Placental epithelial cell (primary cell): ENCODE measurements around the gene RNASE7. TPM values are rescaled to one million over a fixed set of nuclear protein-coding genes. Genes with fewer than 3 reads are reported as not detected.

Experiments used
- total RNA-seq: library from RNA; depleted of rRNA; stranded (reverse); fragments of >200 nt; gene quantifications from 2 replicates; pipeline ENCODE4 v1.2.3, GENCODE V29; 2012

RNASE7 gene, protein sequence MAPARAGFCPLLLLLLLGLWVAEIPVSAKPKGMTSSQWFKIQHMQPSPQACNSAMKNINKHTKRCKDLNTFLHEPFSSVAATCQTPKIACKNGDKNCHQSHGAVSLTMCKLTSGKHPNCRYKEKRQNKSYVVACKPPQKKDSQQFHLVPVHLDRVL
- not detected in 2 replicates for total RNA-seq

DNA sequence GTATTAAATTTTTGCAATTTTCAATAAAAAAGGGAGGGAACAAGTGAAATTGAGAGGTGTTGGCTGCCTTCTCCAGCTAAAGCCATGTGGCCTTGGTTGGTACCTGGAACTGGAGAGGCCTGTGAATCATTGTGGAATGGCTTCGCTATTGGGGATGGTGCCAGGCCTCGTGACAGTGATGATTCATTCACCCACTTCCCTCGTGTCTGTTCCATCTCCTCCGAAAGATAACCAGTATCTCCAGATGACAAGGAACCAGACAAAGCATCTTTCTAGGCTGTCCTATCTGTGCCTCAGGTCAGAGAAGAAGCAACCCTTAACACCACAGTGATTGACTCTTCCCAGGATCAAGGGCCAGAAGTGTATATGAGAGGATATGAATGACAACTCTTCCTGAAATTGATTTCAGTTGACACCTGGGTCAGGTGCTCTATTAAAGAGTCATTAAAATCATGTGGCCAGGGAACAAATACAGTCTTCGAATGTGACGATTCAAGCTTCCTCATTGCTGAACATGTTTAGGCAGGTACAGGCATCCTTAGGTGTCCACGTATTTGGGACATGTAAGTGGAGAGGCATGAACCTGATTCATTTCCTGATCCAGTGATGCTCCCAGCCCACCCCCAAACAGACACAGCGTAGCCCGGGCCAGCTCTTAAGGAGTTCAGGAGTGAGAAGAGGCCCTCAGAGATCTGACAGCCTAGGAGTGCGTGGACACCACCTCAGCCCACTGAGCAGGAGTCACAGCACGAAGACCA, at the start of gene RNASE7:
TSS of gene RNASE7 (plus strand) at position 687 of the 758 bp plus-strand sequence. CDS start 631 bp downstream, outside the sequence.

DNA sequence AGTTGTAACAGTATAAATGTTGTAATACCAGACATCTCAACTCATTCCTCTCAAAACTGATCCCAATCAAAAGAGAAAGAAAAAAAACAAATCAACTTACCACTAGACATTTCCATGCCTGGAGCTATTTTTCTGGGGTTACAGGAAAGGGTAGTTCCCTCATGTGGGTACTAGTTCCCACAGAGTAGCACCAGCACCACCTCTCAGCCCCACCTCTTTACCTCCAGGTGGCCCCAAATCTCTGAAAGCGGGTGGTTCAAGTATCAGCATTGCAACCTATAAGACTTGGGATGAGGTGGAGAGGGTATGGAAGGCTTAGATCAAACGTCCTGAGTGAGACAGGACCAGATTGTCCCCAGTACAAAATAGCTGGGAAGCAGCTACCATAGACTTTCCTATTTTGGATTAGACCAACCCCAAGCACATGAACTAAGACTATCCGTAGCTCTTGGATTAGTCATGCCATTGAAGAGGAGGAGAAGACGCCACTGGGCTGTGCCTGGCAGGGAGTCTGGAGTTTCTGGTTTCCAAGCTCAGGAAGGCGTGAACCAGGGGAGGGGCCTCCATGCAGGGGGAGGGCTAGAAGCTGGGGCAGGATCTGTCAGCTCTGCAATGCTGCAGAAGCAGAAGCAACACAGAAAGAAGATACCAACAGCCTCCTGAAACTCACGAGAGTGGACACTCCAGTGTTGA, 43.3 kb upstream of the RNASE7 start, which contains the start of gene SLC39A2:
TSS of gene SLC39A2 (plus strand) at position 620 of the 693 bp plus-strand sequence. CDS start 154 bp downstream, outside the sequence.

DNA sequence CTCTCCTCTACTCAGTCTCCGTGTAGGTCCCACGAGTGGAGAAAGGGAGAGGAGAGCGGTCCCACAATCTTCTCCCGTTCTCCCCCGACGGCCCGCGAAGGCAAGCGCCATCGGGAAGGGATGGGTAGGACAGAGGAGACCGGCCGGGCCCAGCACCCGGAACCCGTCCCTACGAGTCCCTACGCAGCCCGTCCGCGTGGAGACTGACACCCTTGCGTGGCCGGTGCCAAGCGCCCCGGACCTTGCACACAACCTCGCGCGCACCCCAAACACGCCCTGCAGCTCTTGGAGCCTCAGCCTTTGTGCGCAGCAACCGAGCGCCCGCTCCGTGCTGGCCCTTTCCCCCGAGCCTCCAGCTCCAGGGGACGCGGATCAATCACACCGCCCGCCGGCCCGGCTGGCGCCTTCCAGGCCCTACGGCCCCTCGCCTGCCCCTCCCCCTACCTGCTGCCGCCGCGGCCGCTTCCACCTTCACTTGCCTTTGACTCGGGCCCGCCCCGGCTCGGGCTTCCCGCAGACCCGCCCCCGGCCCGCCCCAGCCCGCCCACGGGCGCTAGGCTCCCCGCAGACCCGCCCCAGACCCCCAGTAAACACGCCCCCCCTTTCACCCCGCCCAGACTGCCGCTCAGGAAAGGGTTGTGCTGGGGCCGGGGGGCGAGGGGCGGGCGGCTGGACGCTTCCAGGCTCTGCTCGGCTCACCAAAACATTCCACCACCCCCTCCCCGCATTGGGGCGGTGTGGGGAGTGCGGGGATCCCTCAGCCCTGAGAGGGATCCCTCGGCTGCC, 17.4 kb upstream of the RNASE7 start, which contains the start of gene NDRG2:
TSS of gene NDRG2 (minus strand) at position 477 of the 786 bp plus-strand sequence. CDS start 1,746 bp downstream, outside the sequence.

DNA sequence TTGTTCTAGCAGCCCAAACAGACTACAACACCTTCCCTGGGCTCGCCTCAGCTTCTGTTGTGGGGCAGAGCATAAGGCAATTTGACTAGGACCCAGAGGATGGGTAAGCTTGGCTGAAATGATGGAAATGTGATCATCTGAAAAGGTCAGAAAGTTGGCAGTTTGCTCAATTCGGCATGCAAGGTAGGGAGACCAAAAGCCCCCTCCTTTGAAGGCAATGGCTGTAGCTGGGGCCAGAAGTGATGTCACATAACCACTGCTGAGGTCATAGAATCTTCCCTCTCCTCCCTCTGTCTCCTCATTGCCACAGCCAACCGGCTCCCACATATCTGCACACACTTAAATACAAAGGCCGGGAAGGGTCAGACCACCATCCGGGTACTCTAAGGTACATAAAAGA, 12.2 kb upstream of the RNASE7 start, which contains the start of gene TPPP2:
TSS of gene TPPP2 (plus strand) at position 301 of the 400 bp plus-strand sequence. CDS start 365 bp downstream, outside the sequence.

DNA sequence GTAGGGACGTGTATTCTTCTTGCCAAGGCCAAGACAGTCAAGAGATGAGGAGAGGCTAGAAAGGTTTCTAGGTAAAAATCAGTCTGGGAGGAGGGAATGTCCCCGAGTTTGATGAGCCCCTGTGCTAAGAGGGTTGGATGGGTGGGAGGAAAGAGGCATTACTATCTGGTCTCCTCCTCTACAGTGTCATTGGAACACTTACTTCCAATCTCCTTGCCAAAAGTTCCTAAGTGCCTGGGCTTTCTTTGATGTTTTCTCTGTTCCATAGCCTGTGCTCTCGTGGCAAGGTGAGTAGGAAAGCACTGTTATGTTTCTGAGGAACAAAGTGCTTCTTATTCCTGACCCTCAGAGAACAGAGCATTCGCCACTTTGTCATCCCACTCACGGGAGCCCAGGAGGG, 7.5 kb upstream of the RNASE7 start, which contains the start of gene RNASE13:
TSS of gene RNASE13 (minus strand) at position 101 of the 400 bp plus-strand sequence. CDS start 519 bp downstream, outside the sequence.

DNA sequence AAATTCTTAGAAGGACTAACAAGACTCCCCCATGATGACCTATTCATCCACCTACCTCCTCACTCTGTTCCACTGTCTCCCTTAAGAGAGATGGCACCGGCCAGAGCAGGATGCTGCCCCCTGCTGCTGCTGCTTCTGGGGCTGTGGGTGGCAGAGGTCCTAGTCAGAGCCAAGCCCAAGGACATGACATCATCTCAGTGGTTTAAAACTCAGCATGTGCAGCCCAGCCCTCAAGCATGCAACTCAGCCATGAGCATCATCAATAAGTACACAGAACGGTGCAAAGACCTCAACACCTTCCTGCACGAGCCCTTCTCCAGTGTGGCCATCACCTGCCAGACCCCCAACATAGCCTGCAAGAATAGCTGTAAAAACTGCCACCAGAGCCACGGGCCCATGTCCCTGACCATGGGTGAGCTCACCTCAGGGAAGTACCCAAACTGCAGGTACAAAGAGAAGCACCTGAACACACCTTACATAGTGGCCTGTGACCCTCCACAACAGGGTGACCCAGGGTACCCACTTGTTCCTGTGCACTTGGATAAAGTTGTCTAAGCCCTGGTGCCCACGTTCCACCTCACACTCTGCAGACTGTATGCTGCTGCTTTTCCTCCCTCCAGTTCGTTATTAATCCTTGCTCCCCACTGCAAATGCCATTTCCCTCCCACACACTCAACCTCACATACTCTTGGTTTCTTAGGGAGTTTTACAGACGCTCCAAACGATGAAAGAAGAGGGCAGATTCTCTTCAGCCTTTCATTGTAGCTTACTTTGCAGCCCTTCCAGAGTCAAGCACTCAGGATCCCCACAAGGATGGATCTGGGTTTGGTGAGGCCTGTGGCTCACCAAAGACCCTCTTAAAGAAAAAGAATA, 15.9 kb downstream of the RNASE7 start, which contains the start of gene RNASE8:
TSS of gene RNASE8 (plus strand) at position 20 of the 873 bp plus-strand sequence. CDS start at position 91, 71 bp downstream.

DNA sequence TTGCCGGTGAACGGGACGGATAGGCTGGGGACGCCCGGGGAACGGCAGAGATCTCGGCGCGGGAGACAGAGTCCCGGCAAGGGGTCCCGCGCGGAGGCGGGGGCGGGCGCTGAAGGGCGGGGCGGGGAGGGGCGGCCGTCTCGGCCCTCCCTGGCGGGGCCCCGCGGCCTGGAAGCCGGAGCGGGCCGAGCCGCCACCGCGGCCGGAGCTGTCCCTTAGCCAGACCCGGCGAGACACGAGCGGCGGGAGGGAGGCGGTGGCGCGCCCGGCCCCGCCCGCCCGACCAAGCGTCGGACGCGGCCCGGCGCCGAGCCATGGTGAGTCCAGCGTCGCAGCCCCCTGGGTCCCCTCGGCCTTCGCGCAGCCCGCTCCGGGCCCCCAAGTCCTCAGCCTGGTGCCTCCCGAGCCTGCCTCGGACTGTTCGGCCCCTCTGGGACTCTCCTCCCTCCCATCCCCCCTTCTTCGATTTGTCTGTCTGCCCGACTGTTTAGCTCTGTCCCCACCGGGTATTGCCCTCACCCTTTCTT, 28.0 kb downstream of the RNASE7 start, which contains the start of gene ARHGEF40:
TSS of gene ARHGEF40 (plus strand) at position 222 of the 527 bp plus-strand sequence. CDS start at position 315, 93 bp downstream.

Other genes starting within 250 kb of the RNASE7 start
- gene RNASE1, start 239.5 kb upstream of the RNASE7 start, total RNA-seq, result 0.39 and 0.87 TPM in 2 replicates
- gene RNASE3, start 151.0 kb upstream of the RNASE7 start, total RNA-seq, result not detected in 2 replicates
- not detected in 2 replicates for gene RNASE2, start 86.9 kb upstream of the RNASE7 start, total RNA-seq
- gene METTL17, start 52.4 kb upstream of the RNASE7 start, total RNA-seq, result 65.2 and 66.5 TPM in 2 replicates
- gene SLC39A2, start 43.1 kb upstream of the RNASE7 start, total RNA-seq, result 1.4 and 3.9 TPM in 2 replicates
- 8.5 and 98.9 TPM in 2 replicates for gene NDRG2, start 17.3 kb upstream of the RNASE7 start, total RNA-seq
- gene TPPP2, start 12.1 kb upstream of the RNASE7 start, total RNA-seq, result not detected in 2 replicates
- gene RNASE13, start 7.6 kb upstream of the RNASE7 start, total RNA-seq, result not detected in 2 replicates
- not detected in 2 replicates for gene RNASE8, start 15.5 kb downstream of the RNASE7 start, total RNA-seq
- 47.2 and 59.7 TPM in 2 replicates for gene ARHGEF40, start 27.9 kb downstream of the RNASE7 start, total RNA-seq
- 4.8 and 8.6 TPM in 2 replicates for gene ZNF219, start 56.3 kb downstream of the RNASE7 start, total RNA-seq
- gene TMEM253, start 58.7 kb downstream of the RNASE7 start, total RNA-seq, result 0.33 TPM in 1 of 2 replicates, not detected in the other
- gene OR5AU1, start 113.7 kb downstream of the RNASE7 start, total RNA-seq, result not detected in 2 replicates
- 435 and 934 TPM in 2 replicates for gene HNRNPC, start 227.1 kb downstream of the RNASE7 start, total RNA-seq
- not detected in 2 replicates for gene RPGRIP1, start 237.7 kb downstream of the RNASE7 start, total RNA-seq